ENCODE results near the gene USP9X.

DNA sequence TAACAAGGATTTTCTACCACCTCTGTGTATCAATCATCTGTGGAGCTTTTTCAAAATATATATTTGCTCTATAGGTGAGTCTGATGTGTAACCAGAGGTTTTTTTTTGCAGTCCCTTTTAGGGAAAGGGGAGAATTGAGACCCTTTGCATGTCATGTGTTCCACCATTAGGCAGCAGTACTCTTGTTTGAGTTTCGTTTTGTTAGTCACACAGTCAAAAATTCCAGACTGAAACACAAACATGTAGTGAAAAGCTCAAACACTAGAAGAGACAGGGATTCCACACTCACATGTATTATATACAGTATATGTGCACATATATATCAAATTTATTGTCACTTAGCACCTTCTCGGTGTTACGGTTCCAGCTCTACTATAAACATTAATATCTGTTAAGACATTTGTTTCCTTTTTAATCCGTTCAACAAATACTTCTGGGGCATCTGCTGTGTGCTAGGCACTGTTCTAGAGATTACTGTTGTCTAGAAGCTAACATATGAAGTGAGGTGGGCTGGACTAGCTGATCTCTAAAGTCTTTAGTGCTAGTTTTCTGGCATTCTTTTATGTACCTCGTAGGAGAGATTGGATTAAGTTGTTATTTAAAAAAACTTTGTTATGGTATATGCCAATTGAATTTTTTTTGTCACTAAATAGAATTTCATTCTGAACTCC is 5.5 kb downstream of the USP9X start:
- TF ChIP-seq, protein P1, sequence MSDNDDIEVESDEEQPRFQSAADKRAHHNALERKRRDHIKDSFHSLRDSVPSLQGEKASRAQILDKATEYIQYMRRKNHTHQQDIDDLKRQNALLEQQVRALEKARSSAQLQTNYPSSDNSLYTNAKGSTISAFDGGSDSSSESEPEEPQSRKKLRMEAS (IDR thresholded peaks at IDR 0.05; ENCODE audit: insufficient read depth, insufficient read length) = no peak
- TF ChIP-seq GATA2 (IDR thresholded peaks at IDR 0.05; ENCODE audit: insufficient read depth, insufficient read length, low read depth, low read length) (no peak), EZH2 (IDR thresholded peaks at IDR 0.05; ENCODE audit: borderline replicate concordance, low read depth, low read length, severe bottlenecking) (no peak), POLR2AphosphoS5 (IDR thresholded peaks at IDR 0.05; ENCODE audit: insufficient read depth, low read depth, low read length) (no peak), POLR2A (IDR thresholded peaks at IDR 0.05; ENCODE audit: low read depth, low read length) (no peak)
- TF ChIP-seq, protein P2, sequence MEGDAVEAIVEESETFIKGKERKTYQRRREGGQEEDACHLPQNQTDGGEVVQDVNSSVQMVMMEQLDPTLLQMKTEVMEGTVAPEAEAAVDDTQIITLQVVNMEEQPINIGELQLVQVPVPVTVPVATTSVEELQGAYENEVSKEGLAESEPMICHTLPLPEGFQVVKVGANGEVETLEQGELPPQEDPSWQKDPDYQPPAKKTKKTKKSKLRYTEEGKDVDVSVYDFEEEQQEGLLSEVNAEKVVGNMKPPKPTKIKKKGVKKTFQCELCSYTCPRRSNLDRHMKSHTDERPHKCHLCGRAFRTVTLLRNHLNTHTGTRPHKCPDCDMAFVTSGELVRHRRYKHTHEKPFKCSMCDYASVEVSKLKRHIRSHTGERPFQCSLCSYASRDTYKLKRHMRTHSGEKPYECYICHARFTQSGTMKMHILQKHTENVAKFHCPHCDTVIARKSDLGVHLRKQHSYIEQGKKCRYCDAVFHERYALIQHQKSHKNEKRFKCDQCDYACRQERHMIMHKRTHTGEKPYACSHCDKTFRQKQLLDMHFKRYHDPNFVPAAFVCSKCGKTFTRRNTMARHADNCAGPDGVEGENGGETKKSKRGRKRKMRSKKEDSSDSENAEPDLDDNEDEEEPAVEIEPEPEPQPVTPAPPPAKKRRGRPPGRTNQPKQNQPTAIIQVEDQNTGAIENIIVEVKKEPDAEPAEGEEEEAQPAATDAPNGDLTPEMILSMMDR (IDR thresholded peaks at IDR 0.05; ENCODE audit: extremely low read depth in 1 of 2, insufficient read depth in 1 of 2, low read depth in 1 of 2, low read length in 2 of 2) = no peak
